K562 (cell line): Measurements from ENCODE around the gene PTPRF. TPM values are rescaled to one million over a fixed set of nuclear protein-coding genes. Genes with fewer than 3 reads are reported as not detected.
A peak's percentile ranks its signal among the peaks of the same experiment; 100 is the strongest.

Experiments
- CBFA2T2 ChIP-seq: fragments of 450-650 bp; conservative IDR thresholded peaks from 2 replicates; pipeline ENCODE4 v1.6.1; 2017; ENCODE audit warnings: mild to moderate bottlenecking
- EGR1 ChIP-seq: fragments of 450-650 bp; conservative IDR thresholded peaks from 2 replicates; pipeline ENCODE4 v1.6.1; 2017; ENCODE audit warnings: mild to moderate bottlenecking
- HLTF ChIP-seq: fragments of 450-650 bp; IDR thresholded peaks from 2 replicates; pipeline ENCODE4 v1.6.1; 2016
- KDM1A ChIP-seq, 2 experiments: fragments of 450-650 bp; IDR thresholded peaks; 2 replicates each; pipeline ENCODE4 v1.6.1; 2016; ENCODE audit warnings: mild to moderate bottlenecking in 2 of 2
- KLF13 ChIP-seq: fragments of 450-650 bp; IDR thresholded peaks from 2 replicates; pipeline ENCODE4 v1.6.1; 2016; ENCODE audit warnings: missing genetic modification characterization, low read depth, mild to moderate bottlenecking, missing compliant biosample characterization, moderate library complexity, borderline replicate concordance
- MIER1 ChIP-seq: fragments of 450-650 bp; IDR thresholded peaks from 2 replicates; pipeline ENCODE4 v1.6.1; 2016; ENCODE audit warnings: antibody characterized with exemption, mild to moderate bottlenecking, low read depth
- NR4A1 ChIP-seq, 2 experiments: fragments of 250-450 bp in 1 of 2; fragments of 450-650 bp in 1 of 2; sonication (Bioruptor Pico) in 1 of 2; IDR thresholded peaks; 2 replicates each; pipeline versions ENCODE4 v1.4.0 to v1.6.1; 2016 to 2020; ENCODE audit warnings: mild to moderate bottlenecking in 2 of 2, missing compliant biosample characterization in 1 of 2, missing genetic modification characterization in 1 of 2, moderate library complexity in 1 of 2
- RBM15 ChIP-seq: fragments of 200-400 bp; formaldehyde crosslinking; IDR thresholded peaks from 2 replicates; pipeline ENCODE4 v1.6.1; 2018; ENCODE audit warnings: mild to moderate bottlenecking, low read length, moderate library complexity; ENCODE audit not compliant: insufficient read depth
- TAF15 ChIP-seq: fragments of 200-400 bp; formaldehyde crosslinking; IDR thresholded peaks from 2 replicates; pipeline ENCODE4 v1.6.1; 2017; ENCODE audit warnings: mild to moderate bottlenecking, low read depth, low read length, moderate library complexity
- ZBTB26 ChIP-seq: fragments of 450-650 bp; formaldehyde crosslinking; IDR thresholded peaks from 2 replicates; pipeline ENCODE4 v1.4.0; 2022; ENCODE audit warnings: missing genetic modification characterization
- ZNF174 ChIP-seq: fragments of 250-450 bp; sonication (Bioruptor Pico); IDR thresholded peaks from 2 replicates; pipeline ENCODE4 v1.4.0; 2020; ENCODE audit warnings: mild to moderate bottlenecking
- ZNF175 ChIP-seq: fragments of 200-800 bp; sonication (Bioruptor generic); IDR thresholded peaks from 2 replicates; pipeline ENCODE4 v1.6.1; 2016; ENCODE audit warnings: low read depth, mild to moderate bottlenecking, missing genetic modification characterization, missing compliant biosample characterization
- ZNF57 ChIP-seq: fragments of 450-650 bp; formaldehyde crosslinking; IDR thresholded peaks from 2 replicates; pipeline ENCODE4 v1.4.0; 2020; ENCODE audit warnings: mild to moderate bottlenecking, moderate library complexity
- ZNF589 ChIP-seq: fragments of 200-800 bp; sonication (Bioruptor generic); IDR thresholded peaks from 2 replicates; pipeline ENCODE4 v1.6.1; 2016; ENCODE audit warnings: low read depth, missing genetic modification characterization, missing compliant biosample characterization
- ZNF696 ChIP-seq: fragments of 250-450 bp; sonication (Bioruptor Pico); conservative IDR thresholded peaks from 2 replicates; pipeline ENCODE4 v1.4.0; 2020; ENCODE audit warnings: mild to moderate bottlenecking, moderate library complexity
- polyA plus RNA-seq, 8 experiments: library from polyadenylated mRNA; depleted of rRNA in 4 of 8; stranded (reverse) in 5 of 8; unstranded in 3 of 8; fragments of >200 nt; fragmentation: Nextera tagmentation in 2 of 8; fragmentation: Illumina TruSeq in 1 of 8; extraction: Ambion mirVana in 2 of 8; extraction: Trizol in 1 of 8; gene quantifications; 2 replicates each; pipeline versions ENCODE4 v1.2.1 to v1.2.3, GENCODE V29; 2011 to 2014; ENCODE audit warnings: inconsistent platforms in 1 of 8, missing spikeins in 1 of 8
- total RNA-seq, 7 experiments: library from RNA; depleted of rRNA in 6 of 7; stranded (reverse); fragments of >200 nt in 6 of 7; fragmentation: Illumina TruSeq in 2 of 7; extraction: Trizol in 2 of 7; gene quantifications; 2 replicates each; pipeline versions ENCODE4 v1.2.1 to v1.2.3, GENCODE V29; 2011 to 2021; ENCODE audit warnings: low replicate concordance in 1 of 7
- TF ChIP-seq, protein P1 (sequence below): fragments of 450-650 bp; IDR thresholded peaks from 2 replicates; pipeline ENCODE4 v1.6.1; 2017; ENCODE audit warnings: antibody characterized with exemption, mild to moderate bottlenecking
- TF ChIP-seq, protein P2 (sequence below): fragments of 250-450 bp; sonication (Bioruptor Pico); IDR thresholded peaks from 2 replicates; pipeline ENCODE4 v1.4.0; 2020; ENCODE audit warnings: mild to moderate bottlenecking, moderate library complexity

Gene PTPRF
- total and polyA plus RNA-seq, 9 of the 15 experiments (the other 6 are each of a cell fraction or from before 2014, with no cell fraction given), result 0.13 to 4.3 (median 1.1) TPM

DNA sequence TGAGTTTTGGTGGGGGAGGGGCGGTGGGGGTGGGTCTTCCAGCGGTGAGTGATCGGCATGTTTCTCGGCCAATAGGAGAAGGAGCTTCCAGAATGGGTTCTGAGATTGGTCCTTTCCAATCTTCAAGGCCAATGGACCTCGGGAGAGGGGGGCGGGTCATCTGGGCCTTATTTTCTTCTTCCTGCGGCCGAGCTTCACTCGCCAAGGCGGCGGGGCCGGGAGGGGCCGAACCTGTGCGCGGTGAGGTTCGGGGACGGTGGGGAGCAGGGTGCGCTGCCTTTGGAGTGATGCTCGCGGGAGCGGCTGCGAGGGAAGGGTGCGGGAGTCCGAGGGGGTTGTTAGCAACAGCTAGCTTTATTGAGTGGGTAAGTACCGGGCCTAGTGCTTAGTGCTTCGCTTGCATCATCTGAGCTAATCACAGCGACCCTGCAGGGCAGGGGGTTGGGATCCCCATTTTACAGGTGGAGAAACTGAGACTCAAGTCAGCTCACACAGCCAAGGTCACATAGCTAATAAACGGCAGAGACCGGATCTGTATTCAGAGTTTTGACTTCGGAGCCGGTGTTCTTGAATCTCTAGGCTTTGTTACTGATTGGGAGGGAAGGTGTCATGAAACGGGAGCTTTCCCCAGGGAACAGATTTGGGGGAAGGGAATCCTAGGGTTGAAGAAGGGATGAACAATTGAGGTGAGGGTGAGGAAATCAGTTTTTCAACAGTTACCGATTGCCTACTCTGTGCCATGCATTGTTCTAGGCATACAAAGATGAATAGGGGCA lies 119.8 kb downstream of the PTPRF start (continued):
- no peak for TF ChIP-seq NR4A1 (CRISPR knock-in tag; IDR thresholded peaks at IDR 0.05)
- TF ChIP-seq NR4A1 (tag; IDR thresholded peaks at IDR 0.05), result peak; percentile 70; the same call in 1 of the 2 replicates
- peak; percentile 81 to 93 for TF ChIP-seq KDM1A (IDR thresholded peaks at IDR 0.05)
- no peak for TF ChIP-seq EGR1
- 0 out of 2 replicates have a peak, but pooled peaks have one; percentile 50 for TF ChIP-seq ZNF57 (CRISPR knock-in tag)
- TF ChIP-seq ZNF589 (CRISPR knock-in tag), result no peak
- TF ChIP-seq ZNF175 (CRISPR knock-in tag), result no peak; the same call in 1 of the 2 replicates
- TF ChIP-seq ZNF696 (CRISPR knock-in tag), result no peak
- TF ChIP-seq MIER1, result peak; percentile 56; the same call in 1 of the 2 replicates
- no peak for TF ChIP-seq TAF15
- TF ChIP-seq, protein P1, sequence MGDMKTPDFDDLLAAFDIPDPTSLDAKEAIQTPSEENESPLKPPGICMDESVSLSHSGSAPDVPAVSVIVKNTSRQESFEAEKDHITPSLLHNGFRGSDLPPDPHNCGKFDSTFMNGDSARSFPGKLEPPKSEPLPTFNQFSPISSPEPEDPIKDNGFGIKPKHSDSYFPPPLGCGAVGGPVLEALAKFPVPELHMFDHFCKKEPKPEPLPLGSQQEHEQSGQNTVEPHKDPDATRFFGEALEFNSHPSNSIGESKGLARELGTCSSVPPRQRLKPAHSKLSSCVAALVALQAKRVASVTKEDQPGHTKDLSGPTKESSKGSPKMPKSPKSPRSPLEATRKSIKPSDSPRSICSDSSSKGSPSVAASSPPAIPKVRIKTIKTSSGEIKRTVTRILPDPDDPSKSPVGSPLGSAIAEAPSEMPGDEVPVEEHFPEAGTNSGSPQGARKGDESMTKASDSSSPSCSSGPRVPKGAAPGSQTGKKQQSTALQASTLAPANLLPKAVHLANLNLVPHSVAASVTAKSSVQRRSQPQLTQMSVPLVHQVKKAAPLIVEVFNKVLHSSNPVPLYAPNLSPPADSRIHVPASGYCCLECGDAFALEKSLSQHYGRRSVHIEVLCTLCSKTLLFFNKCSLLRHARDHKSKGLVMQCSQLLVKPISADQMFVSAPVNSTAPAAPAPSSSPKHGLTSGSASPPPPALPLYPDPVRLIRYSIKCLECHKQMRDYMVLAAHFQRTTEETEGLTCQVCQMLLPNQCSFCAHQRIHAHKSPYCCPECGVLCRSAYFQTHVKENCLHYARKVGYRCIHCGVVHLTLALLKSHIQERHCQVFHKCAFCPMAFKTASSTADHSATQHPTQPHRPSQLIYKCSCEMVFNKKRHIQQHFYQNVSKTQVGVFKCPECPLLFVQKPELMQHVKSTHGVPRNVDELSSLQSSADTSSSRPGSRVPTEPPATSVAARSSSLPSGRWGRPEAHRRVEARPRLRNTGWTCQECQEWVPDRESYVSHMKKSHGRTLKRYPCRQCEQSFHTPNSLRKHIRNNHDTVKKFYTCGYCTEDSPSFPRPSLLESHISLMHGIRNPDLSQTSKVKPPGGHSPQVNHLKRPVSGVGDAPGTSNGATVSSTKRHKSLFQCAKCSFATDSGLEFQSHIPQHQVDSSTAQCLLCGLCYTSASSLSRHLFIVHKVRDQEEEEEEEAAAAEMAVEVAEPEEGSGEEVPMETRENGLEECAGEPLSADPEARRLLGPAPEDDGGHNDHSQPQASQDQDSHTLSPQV, result no peak
- TF ChIP-seq ZBTB26 (CRISPR knock-in tag), result peak; percentile 89
- TF ChIP-seq, protein P2, sequence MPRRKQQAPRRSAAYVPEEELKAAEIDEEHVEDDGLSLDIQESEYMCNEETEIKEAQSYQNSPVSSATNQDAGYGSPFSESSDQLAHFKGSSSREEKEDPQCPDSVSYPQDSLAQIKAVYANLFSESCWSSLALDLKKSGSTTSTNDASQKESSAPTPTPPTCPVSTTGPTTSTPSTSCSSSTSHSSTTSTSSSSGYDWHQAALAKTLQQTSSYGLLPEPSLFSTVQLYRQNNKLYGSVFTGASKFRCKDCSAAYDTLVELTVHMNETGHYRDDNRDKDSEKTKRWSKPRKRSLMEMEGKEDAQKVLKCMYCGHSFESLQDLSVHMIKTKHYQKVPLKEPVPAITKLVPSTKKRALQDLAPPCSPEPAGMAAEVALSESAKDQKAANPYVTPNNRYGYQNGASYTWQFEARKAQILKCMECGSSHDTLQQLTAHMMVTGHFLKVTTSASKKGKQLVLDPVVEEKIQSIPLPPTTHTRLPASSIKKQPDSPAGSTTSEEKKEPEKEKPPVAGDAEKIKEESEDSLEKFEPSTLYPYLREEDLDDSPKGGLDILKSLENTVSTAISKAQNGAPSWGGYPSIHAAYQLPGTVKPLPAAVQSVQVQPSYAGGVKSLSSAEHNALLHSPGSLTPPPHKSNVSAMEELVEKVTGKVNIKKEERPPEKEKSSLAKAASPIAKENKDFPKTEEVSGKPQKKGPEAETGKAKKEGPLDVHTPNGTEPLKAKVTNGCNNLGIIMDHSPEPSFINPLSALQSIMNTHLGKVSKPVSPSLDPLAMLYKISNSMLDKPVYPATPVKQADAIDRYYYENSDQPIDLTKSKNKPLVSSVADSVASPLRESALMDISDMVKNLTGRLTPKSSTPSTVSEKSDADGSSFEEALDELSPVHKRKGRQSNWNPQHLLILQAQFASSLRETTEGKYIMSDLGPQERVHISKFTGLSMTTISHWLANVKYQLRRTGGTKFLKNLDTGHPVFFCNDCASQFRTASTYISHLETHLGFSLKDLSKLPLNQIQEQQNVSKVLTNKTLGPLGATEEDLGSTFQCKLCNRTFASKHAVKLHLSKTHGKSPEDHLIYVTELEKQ, result peak; percentile 55; the same call in 1 of the 2 replicates
- TF ChIP-seq CBFA2T2, result no peak
- TF ChIP-seq HLTF, result peak; percentile 85; the same call in 1 of the 2 replicates
- peak; percentile 32; the same call in 1 of the 2 replicates for TF ChIP-seq KLF13 (tag)
- no peak for TF ChIP-seq RBM15
- no peak for TF ChIP-seq ZNF174 (CRISPR knock-in tag)
